Measurements from ENCODE around the gene OSBPL6.

Gene OSBPL6

GRCh38 chr2:178277741-178278197, 83.5 kb downstream of the OSBPL6 start:
- DNase-seq: no peak

- no peak for DNase-seq
Observed at GRCh38 chr2:178279142-178279541, 84.8 kb downstream of the OSBPL6 start.

DNA sequence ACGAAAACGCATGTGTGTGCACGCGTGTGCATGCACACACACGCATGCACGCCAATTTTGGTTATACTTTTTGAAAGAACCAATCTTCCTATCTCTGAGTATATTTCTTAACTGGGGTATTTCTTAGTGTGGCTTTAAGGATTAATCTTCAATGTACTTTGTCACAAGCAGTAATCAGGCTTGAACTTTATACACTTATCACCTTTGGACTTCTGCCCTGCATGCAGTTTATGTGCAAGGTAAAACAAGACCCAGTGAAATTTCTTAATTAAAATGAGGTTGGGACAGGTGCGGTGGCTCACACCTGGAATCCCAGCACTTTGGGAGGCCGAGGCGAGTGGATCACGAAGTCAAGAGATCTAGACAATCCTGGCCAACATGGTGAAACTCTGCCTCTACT, 85.3 kb downstream of the OSBPL6 start:
- no peak for DNase-seq

GRCh38 chr2:178280244-178280852, 86.0 kb downstream of the OSBPL6 start:
- DNase-seq: no peak

DNA sequence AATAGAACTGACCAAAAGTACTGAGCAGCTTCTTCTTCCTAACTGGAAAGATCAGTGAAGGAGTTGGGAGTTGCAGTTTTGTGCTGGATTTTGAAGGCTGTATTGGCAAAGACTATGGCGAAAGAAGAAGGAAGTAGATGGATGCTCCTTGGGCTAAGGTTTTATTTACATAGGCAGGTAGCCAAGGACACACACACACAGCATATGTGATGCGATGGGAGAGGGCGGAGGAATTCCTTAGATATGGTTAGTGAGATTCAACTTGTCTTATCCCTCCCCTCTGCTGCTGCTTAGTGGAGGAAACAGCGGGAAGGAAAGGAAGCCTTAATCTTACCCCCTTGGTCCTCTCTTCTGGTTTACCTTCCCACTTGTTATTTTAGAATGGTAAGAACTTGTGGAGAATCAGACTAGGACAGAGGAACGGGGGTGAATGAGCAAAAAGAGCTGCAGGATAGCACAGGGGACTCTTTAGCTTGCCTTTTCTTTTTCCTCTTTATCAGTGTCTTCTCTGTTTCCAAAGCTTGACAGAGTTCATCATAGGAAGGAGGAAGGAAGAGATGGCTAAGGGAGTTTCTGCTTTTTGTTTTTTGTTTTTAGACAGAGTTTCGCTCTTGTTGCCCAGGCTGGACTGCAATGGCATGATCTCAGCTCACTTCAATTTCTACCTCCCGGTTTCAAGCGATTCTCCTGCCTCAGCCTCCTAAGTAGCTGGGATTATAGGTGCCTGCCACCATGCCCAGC, 87.9 kb downstream of the OSBPL6 start:
- no peak for DNase-seq

GRCh38 chr2:178283341-178283918, 89.1 kb downstream of the OSBPL6 start:
- no peak for DNase-seq

DNA sequence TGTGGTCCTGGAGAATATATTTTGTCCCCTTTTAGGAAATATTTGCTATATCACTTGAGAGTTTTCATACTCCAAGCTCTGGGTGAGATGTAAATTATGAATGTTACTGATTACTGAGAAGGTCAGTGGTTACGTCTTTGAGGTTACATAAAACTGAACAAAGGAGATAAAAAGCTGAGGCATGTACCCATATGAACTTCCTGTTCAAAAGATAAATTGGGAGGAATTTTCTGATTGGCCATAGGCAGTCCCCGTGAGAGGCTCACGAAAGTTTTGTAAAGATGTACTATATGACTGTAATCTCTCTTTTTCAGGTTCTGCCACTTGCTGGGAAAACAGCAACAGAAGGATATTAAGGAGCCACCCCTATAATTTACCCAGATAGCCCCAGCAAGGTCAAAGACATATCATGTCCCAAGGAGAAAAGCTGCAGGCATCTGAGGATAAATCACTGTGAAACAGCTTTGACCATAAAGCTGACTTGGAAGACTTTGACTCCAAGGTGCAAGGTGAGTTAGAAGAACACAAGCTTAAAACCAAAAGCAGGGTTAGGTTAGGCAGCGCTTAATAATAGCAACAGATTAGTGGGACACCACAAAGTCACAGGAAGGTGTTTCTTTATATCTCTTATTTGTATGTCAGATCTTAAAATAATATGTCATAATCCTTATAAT, 90.4 kb downstream of the OSBPL6 start:
- DNase-seq: no peak

DNA sequence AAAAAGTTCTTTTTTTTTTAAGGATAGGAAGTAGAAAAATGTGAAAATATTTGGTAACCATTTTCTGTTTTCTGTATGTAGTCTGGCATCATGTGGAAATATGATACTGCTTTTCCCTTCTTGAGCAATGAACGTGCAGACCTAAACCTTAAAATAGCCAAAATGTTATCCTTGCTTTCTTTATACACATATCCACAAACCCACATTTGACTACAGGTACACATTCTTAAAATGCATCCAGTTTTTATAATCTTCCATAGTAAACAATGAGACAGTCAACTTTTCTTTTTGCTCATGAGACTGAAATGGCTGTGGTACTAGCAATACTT, 90.9 kb downstream of the OSBPL6 start:
- no peak for DNase-seq

GRCh38 chr2:178286636-178287035, 92.3 kb downstream of the OSBPL6 start:
- no peak for DNase-seq

DNA sequence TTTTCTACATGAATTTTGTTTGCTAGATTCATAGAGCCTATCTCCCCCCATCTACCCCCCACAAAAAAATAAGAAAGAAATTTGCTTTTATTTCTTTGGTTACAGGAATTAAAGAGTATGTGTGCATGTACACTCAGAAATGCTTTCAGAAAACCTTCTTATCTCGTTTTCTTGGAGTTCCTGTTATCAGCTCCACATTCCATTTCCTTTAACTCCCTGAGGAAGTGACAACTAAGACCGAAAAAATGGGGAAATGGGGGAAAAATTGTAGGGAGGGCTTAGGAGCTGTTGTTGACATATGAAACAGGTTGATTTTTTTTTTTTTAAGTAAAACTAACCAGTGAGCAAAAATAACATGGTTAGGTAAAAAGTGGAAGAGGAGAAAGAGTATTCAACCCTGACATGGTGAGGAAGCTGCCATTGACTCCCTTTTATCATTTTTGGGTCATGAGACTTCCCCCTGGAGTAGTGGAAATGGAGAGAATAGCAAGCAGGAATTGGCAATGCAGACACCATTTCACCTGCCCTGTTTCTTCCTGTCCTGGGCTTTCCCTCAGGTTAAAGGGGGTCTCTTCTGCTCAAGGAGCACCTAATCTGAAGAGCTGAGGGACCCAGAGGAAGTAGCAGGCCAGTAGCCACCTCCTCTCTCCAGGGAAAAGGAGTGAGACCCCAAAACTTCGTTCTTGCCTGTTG, 93.5 kb downstream of the OSBPL6 start:
- no peak for DNase-seq

DNA sequence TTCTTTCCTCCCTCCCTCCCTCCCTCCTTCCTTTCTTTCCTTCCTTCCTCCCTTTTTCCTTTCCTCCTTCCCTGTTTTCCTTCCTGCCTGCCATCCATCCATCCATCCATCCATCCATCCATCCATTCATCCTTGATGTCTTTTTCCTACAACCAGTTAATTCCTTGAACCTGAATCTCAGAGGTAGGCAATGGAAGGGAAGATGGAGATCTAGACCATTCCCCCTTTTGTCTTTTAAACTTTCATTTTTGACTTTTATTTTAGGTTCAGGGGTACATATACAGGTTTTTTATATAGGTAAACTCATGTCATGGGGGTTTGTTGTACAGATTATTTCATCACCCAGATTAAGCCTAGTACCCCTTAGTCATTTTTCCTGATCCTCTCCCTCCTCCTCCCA, 97.4 kb downstream of the OSBPL6 start:
- DNase-seq: no peak

GRCh38 chr2:178292586-178292985, 98.3 kb downstream of the OSBPL6 start:
- DNase-seq: no peak

GRCh38 chr2:178295115-178295514, 100.8 kb downstream of the OSBPL6 start:
- DNase-seq: no peak

GRCh38 chr2:178295906-178296305, 101.6 kb downstream of the OSBPL6 start:
- no peak for DNase-seq

GRCh38 chr2:178296394-178297090, 102.2 kb downstream of the OSBPL6 start:
- DNase-seq: no peak

- no peak for DNase-seq
Observed at GRCh38 chr2:178297091-178297411, 102.7 kb downstream of the OSBPL6 start.

- no peak for DNase-seq
Observed at GRCh38 chr2:178298785-178299212, 104.5 kb downstream of the OSBPL6 start.

DNA sequence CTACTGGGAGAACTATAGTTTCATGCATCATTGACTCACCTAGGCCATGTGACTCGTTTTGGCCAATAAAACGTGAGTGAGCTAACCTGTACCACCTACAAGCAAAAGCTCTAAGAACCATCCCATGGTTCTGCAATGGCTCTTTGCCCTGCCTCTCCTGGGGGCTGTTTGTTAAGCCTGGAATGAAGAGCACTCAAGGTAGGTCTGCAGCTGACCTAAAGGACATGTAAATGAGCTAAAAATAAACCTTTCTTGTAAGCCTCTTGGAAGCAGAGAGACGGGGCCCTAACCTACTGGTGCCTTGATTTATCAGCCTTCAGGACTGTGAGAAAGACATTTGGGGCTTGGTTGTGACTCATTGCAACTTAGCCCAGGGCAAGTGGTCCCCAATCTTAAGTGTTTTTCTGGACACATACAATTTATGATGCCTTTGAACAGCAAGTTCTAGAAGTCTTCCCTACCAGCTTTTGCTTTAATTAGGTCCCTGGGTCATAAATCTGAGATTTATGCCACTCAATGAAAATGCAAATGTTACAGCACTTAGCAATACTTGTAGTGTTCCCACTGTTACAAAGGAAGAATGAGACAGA, 107.4 kb downstream of the OSBPL6 start:
- DNase-seq: no peak

DNA sequence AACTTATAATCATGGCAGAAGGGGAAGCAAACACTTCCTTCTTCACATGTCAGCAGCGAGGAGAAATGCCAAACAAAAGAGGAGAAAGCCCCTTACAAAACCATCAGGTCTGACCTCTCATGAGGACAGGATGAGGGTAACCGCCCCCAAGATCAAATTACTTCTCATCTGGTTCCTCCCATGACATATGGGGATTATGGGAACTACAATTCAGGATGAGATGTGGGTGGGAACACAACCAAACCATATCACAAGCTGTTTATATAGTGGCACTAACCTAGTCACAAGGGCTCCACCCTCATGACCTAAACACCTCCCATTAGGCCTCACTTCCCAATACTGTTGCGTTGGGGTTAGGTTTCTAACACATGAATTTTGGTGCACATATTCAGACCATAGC, 110.0 kb downstream of the OSBPL6 start:
- DNase-seq: no peak

GRCh38 chr2:178306352-178307073, 112.2 kb downstream of the OSBPL6 start:
- DNase-seq: peak; percentile 52

GRCh38 chr2:178307650-178308049, 113.3 kb downstream of the OSBPL6 start:
- DNase-seq: no peak

DNA sequence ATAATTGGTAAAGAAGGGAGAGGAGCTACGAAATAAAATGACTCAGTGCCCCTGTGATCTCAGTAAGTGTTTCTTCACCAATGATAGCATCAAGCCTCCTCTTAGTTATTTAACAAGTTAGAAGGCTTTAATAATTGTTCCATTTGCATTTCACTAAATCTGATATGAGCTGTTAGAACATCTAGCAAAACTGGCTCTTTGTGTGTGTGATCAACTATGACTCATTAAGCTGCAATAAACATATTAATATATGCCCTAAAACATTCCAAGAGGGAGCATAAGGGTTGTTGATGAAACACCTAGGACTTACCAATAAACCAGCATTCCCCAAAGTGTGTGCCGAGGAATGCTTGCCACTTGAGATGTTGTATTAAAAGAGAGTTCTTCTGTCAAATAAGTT, 115.2 kb downstream of the OSBPL6 start:
- no peak for DNase-seq
